Gastroesophageal sphincter (tissue), 3 donors: Measurements from ENCODE around the gene FOXL1.

ENCODE experiments used
- POLR2A ChIP-seq, 2 donors: fragments of 450-650 bp; IDR thresholded peaks; one replicate each; pipeline ENCODE4 v1.6.1; 2017; ENCODE audit warnings: antibody characterized with exemption in 2 of 2, mild to moderate bottlenecking in 2 of 2, moderate library complexity in 1 of 2
- POLR2AphosphoS5 ChIP-seq: sonication (generic); formaldehyde crosslinking; IDR thresholded peaks from one replicate; pipeline ENCODE4 v1.6.1; 2017; ENCODE audit warnings: antibody characterized with exemption
- TF ChIP-seq, protein P1 (sequence below), 4 experiments: fragments of 200-600 bp in 2 of 4; fragments of 450-650 bp in 2 of 4; sonication (generic) in 1 of 4; IDR thresholded peaks; one replicate each; pipeline ENCODE4 v1.5.1; 2017 to 2019; ENCODE audit warnings: antibody characterized with exemption in 4 of 4, mild to moderate bottlenecking in 2 of 4, moderate library complexity in 2 of 4

DNA sequence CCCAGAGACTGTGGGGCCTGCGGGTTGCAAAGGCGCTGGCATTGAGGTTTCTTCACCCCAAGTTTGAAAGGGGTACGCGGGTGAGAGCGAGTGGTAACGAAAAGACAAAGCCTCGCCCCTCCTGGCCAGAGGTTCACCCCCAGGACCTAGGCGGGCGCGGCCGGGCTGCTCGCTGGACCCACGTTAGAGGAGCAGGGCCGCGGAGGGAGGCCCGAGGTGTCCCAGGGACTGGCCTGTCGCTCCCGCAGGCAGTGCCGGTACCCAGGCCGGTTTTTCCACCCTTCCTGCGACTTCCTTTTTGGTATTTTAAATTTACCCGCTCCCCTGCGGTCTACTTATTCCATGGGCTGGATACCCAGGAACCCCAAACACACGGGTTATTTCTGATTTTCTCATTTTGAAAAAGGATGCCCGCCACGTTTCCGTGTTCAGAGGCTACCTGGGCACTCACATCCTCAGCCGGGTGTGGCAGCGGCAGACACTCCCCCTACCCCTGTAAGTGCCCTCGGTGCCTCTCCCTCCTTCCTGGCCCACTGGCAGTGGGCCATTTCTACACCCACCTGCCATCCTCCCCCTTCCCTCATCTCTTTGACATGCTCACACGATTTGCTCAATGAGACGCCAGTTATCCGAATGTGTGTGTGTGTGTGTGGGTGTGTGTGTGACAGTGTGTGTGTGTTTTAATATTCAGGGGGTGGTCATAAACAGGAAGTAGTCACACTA, 1.6 kb upstream of the FOXL1 start:
- TF ChIP-seq, protein P1, sequence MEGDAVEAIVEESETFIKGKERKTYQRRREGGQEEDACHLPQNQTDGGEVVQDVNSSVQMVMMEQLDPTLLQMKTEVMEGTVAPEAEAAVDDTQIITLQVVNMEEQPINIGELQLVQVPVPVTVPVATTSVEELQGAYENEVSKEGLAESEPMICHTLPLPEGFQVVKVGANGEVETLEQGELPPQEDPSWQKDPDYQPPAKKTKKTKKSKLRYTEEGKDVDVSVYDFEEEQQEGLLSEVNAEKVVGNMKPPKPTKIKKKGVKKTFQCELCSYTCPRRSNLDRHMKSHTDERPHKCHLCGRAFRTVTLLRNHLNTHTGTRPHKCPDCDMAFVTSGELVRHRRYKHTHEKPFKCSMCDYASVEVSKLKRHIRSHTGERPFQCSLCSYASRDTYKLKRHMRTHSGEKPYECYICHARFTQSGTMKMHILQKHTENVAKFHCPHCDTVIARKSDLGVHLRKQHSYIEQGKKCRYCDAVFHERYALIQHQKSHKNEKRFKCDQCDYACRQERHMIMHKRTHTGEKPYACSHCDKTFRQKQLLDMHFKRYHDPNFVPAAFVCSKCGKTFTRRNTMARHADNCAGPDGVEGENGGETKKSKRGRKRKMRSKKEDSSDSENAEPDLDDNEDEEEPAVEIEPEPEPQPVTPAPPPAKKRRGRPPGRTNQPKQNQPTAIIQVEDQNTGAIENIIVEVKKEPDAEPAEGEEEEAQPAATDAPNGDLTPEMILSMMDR (IDR thresholded peaks at IDR 0.05) = no peak
- TF ChIP-seq POLR2A (IDR thresholded peaks at IDR 0.05) (no peak), POLR2AphosphoS5 (no peak)
